ENCODE measurements around the gene EDARADD. TPM values are rescaled to one million over a fixed set of nuclear protein-coding genes. Genes with fewer than 3 reads are reported as not detected.

Gene EDARADD
- polyA plus RNA-seq, 1 donor (not counting 4 experiments of a cell fraction or from before 2014, with no cell fraction given), result 12.3 TPM

DNA sequence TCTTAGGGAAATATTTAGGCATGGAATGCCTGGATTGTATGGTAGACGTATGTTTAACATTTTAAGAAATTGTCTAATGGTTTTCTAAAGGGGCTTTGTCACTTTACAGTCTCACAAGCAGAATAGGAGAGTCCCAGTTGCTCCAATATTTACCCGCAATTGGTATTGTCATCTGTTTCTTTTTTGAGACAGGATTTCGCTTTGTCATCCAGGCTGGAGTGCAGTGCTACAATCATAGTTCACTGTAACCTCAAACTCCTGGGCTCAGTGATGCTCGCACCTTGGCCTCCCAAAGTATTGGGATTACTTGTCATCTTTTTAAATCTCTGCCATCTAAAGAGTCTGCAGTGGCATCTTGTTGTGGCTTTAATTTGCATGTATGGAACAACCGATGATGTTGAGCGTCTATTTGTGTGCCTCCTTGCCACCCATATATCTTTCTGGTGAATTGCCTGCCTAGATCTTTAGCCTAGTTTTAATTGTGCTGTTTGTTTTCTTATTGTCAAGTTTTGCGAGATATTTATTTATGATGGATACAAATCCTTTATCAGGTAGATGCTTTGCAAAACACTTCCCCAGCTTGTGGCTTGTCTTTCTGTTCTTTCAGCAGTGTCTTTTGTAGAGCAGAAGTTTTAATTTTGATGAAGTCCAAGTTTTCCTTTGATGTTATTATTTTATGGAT lies 32.0 kb upstream of the EDARADD start:
- Histone ChIP-seq H3K36me3 (ENCODE audit: control insufficient read depth in 2 of 2, extremely low read depth in 1 of 2, insufficient read depth in 2 of 2, low read length in 2 of 2) (no peaks in the 10 kb centered on the region), H3K79me2 (ENCODE audit: control insufficient read depth, insufficient read depth, low read length) (no peaks in the 10 kb centered on the region), H3K4me1 (ENCODE audit: control insufficient read depth, extremely low read depth, insufficient read depth, low read length) (no peaks in the 10 kb centered on the region), H3K27ac (ENCODE audit: control insufficient read depth, insufficient read depth, low read length) (no peak overlapping the region), H3K9me1 (ENCODE audit: control insufficient read depth, extremely low read depth, insufficient read depth, low read length) (no peaks in the 10 kb centered on the region), H3K4me3 (ENCODE audit: control insufficient read depth in 2 of 3, extremely low read depth in 1 of 3, insufficient read depth in 2 of 3, low read depth in 1 of 3, low read length in 3 of 3) (no peak overlapping the region), H4K20me1 (ENCODE audit: control insufficient read depth, extremely low read depth, insufficient read depth, low read length) (no peaks in the 10 kb centered on the region), H2AFZ (ENCODE audit: control insufficient read depth, low read length) (no peak overlapping the region), H3K4me2 (ENCODE audit: control insufficient read depth, extremely low read depth, insufficient read depth, low read depth, low read length) (no peak overlapping the region), H3K9me3 (ENCODE audit: control insufficient read depth, low read depth, low read length) (no peaks in the 10 kb centered on the region), H3K9ac (ENCODE audit: control insufficient read depth, extremely low read depth, insufficient read depth, low read length) (no peak overlapping the region), H3K27me3 (ENCODE audit: control insufficient read depth, extremely low read depth, insufficient read depth, low read length) (peaks cover 3% of the 10 kb centered on the region)
- TF ChIP-seq EZH2 (IDR thresholded peaks at IDR 0.05; ENCODE audit: low read length), result no peak
- TF ChIP-seq, protein P1, sequence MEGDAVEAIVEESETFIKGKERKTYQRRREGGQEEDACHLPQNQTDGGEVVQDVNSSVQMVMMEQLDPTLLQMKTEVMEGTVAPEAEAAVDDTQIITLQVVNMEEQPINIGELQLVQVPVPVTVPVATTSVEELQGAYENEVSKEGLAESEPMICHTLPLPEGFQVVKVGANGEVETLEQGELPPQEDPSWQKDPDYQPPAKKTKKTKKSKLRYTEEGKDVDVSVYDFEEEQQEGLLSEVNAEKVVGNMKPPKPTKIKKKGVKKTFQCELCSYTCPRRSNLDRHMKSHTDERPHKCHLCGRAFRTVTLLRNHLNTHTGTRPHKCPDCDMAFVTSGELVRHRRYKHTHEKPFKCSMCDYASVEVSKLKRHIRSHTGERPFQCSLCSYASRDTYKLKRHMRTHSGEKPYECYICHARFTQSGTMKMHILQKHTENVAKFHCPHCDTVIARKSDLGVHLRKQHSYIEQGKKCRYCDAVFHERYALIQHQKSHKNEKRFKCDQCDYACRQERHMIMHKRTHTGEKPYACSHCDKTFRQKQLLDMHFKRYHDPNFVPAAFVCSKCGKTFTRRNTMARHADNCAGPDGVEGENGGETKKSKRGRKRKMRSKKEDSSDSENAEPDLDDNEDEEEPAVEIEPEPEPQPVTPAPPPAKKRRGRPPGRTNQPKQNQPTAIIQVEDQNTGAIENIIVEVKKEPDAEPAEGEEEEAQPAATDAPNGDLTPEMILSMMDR (optimal IDR thresholded peaks at IDR 0.05 in 1 of 3, IDR thresholded peaks at IDR 0.05 in 1 of 3, conservative IDR thresholded peaks at IDR 0.05 in 1 of 3; ENCODE audit: extremely low read depth in 1 of 3, insufficient read depth in 2 of 3, low read length in 3 of 3), result no peak
- dilution Hi-C loops (cut with MboI; ENCODE audit: extremely low pct_ligation_motif_present, low sequenced_read_pairs), result no loop called here
- DNase-seq (ENCODE audit: low read depth, low spot score), result no peak
- FAIRE-seq, result no peak

DNA sequence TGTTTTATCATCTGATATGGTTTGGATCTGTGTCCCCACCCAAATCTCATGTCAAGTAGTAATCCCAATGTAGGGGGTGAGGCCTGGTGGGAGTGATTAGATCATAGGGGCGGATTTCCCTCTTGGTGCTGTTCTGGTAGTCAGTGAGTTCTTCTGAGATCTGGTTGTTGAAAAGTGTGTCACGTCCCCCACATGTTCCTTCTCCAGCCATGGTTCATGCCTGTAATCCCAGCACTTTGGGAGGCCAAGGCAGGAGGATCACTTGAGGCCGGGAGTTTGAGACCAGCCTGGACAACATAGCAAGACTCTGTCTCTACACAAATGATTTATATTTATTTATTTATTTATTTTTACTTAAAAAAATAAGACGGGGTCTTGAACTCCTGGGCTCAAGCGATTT lies 30.8 kb upstream of the EDARADD start:
- Histone ChIP-seq H3K9ac (ENCODE audit: control insufficient read depth, extremely low read depth, insufficient read depth, low read length) (no peak overlapping the region), H3K9me1 (ENCODE audit: control insufficient read depth, extremely low read depth, insufficient read depth, low read length) (no peaks in the 10 kb centered on the region), H3K79me2 (ENCODE audit: control insufficient read depth, insufficient read depth, low read length) (no peaks in the 10 kb centered on the region), H3K4me2 (ENCODE audit: control insufficient read depth, extremely low read depth, insufficient read depth, low read depth, low read length) (no peak overlapping the region), H3K4me1 (ENCODE audit: control insufficient read depth, extremely low read depth, insufficient read depth, low read length) (no peaks in the 10 kb centered on the region), H3K27ac (ENCODE audit: control insufficient read depth, insufficient read depth, low read length) (no peak overlapping the region), H3K9me3 (ENCODE audit: control insufficient read depth, low read depth, low read length) (no peaks in the 10 kb centered on the region), H4K20me1 (ENCODE audit: control insufficient read depth, extremely low read depth, insufficient read depth, low read length) (no peaks in the 10 kb centered on the region), H3K4me3 (ENCODE audit: control insufficient read depth in 2 of 3, extremely low read depth in 1 of 3, insufficient read depth in 2 of 3, low read depth in 1 of 3, low read length in 3 of 3) (no peak overlapping the region), H3K36me3 (ENCODE audit: control insufficient read depth in 2 of 2, extremely low read depth in 1 of 2, insufficient read depth in 2 of 2, low read length in 2 of 2) (no peaks in the 10 kb centered on the region), H2AFZ (ENCODE audit: control insufficient read depth, low read length) (no peak overlapping the region), H3K27me3 (ENCODE audit: control insufficient read depth, extremely low read depth, insufficient read depth, low read length) (peaks cover 3% of the 10 kb centered on the region)
- no peak for TF ChIP-seq EZH2 (IDR thresholded peaks at IDR 0.05; ENCODE audit: low read length)
- TF ChIP-seq, protein P1 (optimal IDR thresholded peaks at IDR 0.05 in 1 of 3, IDR thresholded peaks at IDR 0.05 in 1 of 3, conservative IDR thresholded peaks at IDR 0.05 in 1 of 3; ENCODE audit: extremely low read depth in 1 of 3, insufficient read depth in 2 of 3, low read length in 3 of 3), result no peak
- dilution Hi-C loops (cut with MboI; ENCODE audit: extremely low pct_ligation_motif_present, low sequenced_read_pairs), result no loop called here
- DNase-seq (ENCODE audit: low read depth, low spot score) (no peak), FAIRE-seq (no peak)

All from keratinocyte (primary cell).